Esophagus muscularis mucosa (tissue), 4 donors: Measurements from ENCODE around the gene ZNF135. TPM values are rescaled to one million over a fixed set of nuclear protein-coding genes. Genes with fewer than 3 reads are reported as not detected.

ENCODE experiments used
- DNase-seq: peaks from one replicate; pipeline ENCODE4 v3.0.0-alpha.2; 2017; ENCODE audit errors: extremely low spot score
- H3K27ac ChIP-seq, 4 donors: fragments of 200-600 bp; sonication (generic); replicated peaks in 1 of 4; 1 replicate in 3 of 4; 2 replicates in 1 of 4; pipeline ENCODE4 v1.5.1; 2016 to 2019; ENCODE audit warnings: mild to moderate bottlenecking in 1 of 4
- H3K27me3 ChIP-seq, 4 donors: fragments of 200-600 bp; sonication (generic); one replicate each; pipeline versions ENCODE4 v1.5.1 to v1.6.0; 2016 to 2019
- H3K36me3 ChIP-seq, 4 donors: fragments of 200-600 bp; sonication (generic); one replicate each; pipeline ENCODE4 v1.5.1; 2016 to 2019
- H3K4me1 ChIP-seq, 4 donors: fragments of 200-600 bp; sonication (generic); one replicate each; pipeline ENCODE4 v1.5.1; 2016 to 2019
- H3K4me3 ChIP-seq, 4 donors: fragments of 200-600 bp; sonication (generic); 1 replicate in 2 of 4; 2 replicates in 2 of 4; pipeline ENCODE4 v1.5.1; 2016 to 2019; ENCODE audit warnings: mild to moderate bottlenecking in 4 of 4, moderate library complexity in 1 of 4
- H3K9me3 ChIP-seq, 4 donors: fragments of 200-600 bp; sonication (generic); 1 replicate in 3 of 4; 2 replicates in 1 of 4; pipeline ENCODE4 v1.5.1; 2016 to 2019
- CTCF ChIP-seq, 3 experiments: fragments of 200-600 bp in 2 of 3; fragments of 450-650 bp in 1 of 3; sonication (generic) in 2 of 3; IDR thresholded peaks; one replicate each; pipeline ENCODE4 v1.5.1; 2017 to 2019; ENCODE audit warnings: antibody characterized with exemption in 3 of 3, mild to moderate bottlenecking in 2 of 3, moderate library complexity in 1 of 3
- EP300 ChIP-seq: sonication (generic); formaldehyde crosslinking; IDR thresholded peaks from one replicate; pipeline ENCODE4 v1.6.1; 2017; ENCODE audit warnings: antibody characterized with exemption
- POLR2A ChIP-seq: fragments of 450-650 bp; IDR thresholded peaks from one replicate; pipeline ENCODE4 v1.6.1; 2017; ENCODE audit warnings: antibody characterized with exemption, moderate library complexity, mild to moderate bottlenecking, low read depth
- POLR2AphosphoS5 ChIP-seq, 2 donors: sonication (generic); formaldehyde crosslinking; IDR thresholded peaks; one replicate each; pipeline ENCODE4 v1.6.1; 2017; ENCODE audit warnings: antibody characterized with exemption in 2 of 2
- WGBS: methylation state at CpG from one replicate; pipeline ENCODE4 v1.1.5; 2018; 5-methylcytosine and 5-hydroxymethylcytosine counted together
- intact Hi-C: fragments of 100-400 bp; cut with DNase I; formaldehyde crosslinking; loops from one replicate; pipeline ENCODE4 v1.15.1; 2023
- total RNA-seq, 4 donors: library from RNA; depleted of rRNA; stranded (reverse); fragments of >200 nt; gene quantifications; one replicate each; pipeline versions ENCODE4 v1.1.0 to v1.2.1, GENCODE V29; 2016

Gene ZNF135
- total RNA-seq, 4 donors from 2014 or later: 5.1 to 9.1 (median 6.6) TPM

- Histone ChIP-seq H3K27ac (no peak overlapping the region), H3K36me3 (no peaks in the 10 kb centered on the region), H3K9me3 (peaks cover 0 to 90% (median 75%) of the 10 kb centered on the region in 4 donors), H3K4me1 (no peaks in the 10 kb centered on the region), H3K4me3 (no peak overlapping the region), H3K27me3 (peaks cover 0 to 19% (median 0%) of the 10 kb centered on the region in 4 donors)
- 86% methylated on average over 18 of the region's 26 CpGs for WGBS
- no peak for TF ChIP-seq EP300
- TF ChIP-seq POLR2A: no peak
- no peak for TF ChIP-seq POLR2AphosphoS5 (IDR thresholded peaks at IDR 0.05)
- no peak for TF ChIP-seq CTCF (IDR thresholded peaks at IDR 0.05)
- intact Hi-C loops: no loop called here
- DNase-seq: no peak
Observed at GRCh38 chr19:58044886-58045285, 14.2 kb upstream of the ZNF135 start.

GRCh38 chr19:58045411-58046050, 13.6 kb upstream of the ZNF135 start:
- Histone ChIP-seq H3K4me1 (no peaks in the 10 kb centered on the region), H3K27me3 (peaks cover 0 to 16% (median 0%) of the 10 kb centered on the region in 4 donors), H3K27ac (no peak overlapping the region), H3K9me3 (peaks cover 0 to 90% (median 75%) of the 10 kb centered on the region in 4 donors), H3K36me3 (no peaks in the 10 kb centered on the region), H3K4me3 (no peak overlapping the region)
- intact Hi-C loops: no loop called here
- no peak for DNase-seq
- WGBS: 92% methylated on average over 24 of the region's 24 CpGs
- no peak for TF ChIP-seq POLR2AphosphoS5 (IDR thresholded peaks at IDR 0.05)
- TF ChIP-seq POLR2A: no peak
- TF ChIP-seq EP300: no peak
- no peak for TF ChIP-seq CTCF (IDR thresholded peaks at IDR 0.05)

GRCh38 chr19:58046856-58047255, 12.2 kb upstream of the ZNF135 start:
- 81% methylated on average over 7 of the region's 7 CpGs for WGBS
- no peak overlapping the region for H3K4me3 ChIP-seq
- H3K27ac ChIP-seq: no peak overlapping the region
- intact Hi-C loops: no loop called here
- DNase-seq: no peak
- peaks cover 0 to 93% (median 71%) of the 10 kb centered on the region in 4 donors for H3K9me3 ChIP-seq
- peaks cover 0 to 7% (median 0%) of the 10 kb centered on the region in 4 donors for H3K27me3 ChIP-seq
- H3K4me1 ChIP-seq: no peaks in the 10 kb centered on the region
- TF ChIP-seq POLR2AphosphoS5 (IDR thresholded peaks at IDR 0.05): no peak
- TF ChIP-seq CTCF (IDR thresholded peaks at IDR 0.05): no peak
- no peak for TF ChIP-seq EP300
- TF ChIP-seq POLR2A: no peak
- no peaks in the 10 kb centered on the region for H3K36me3 ChIP-seq

GRCh38 chr19:58047672-58048071, 11.4 kb upstream of the ZNF135 start:
- DNase-seq: no peak
- Histone ChIP-seq H3K9me3 (peaks cover 0 to 96% (median 69%) of the 10 kb centered on the region in 4 donors), H3K4me1 (no peaks in the 10 kb centered on the region), H3K36me3 (no peaks in the 10 kb centered on the region), H3K27ac (no peak overlapping the region), H3K27me3 (peaks cover 0 to 6% (median 0%) of the 10 kb centered on the region in 4 donors), H3K4me3 (no peak overlapping the region)
- WGBS: 94% methylated on average over 4 of the region's 12 CpGs
- no peak for TF ChIP-seq EP300
- no peak for TF ChIP-seq POLR2A
- no peak for TF ChIP-seq CTCF (IDR thresholded peaks at IDR 0.05)
- TF ChIP-seq POLR2AphosphoS5 (IDR thresholded peaks at IDR 0.05): no peak
- intact Hi-C loops: no loop called here

GRCh38 chr19:58052256-58052655, 6.8 kb upstream of the ZNF135 start:
- 100% methylated on average over 8 of the region's 16 CpGs for WGBS
- Histone ChIP-seq H3K27ac (no peak overlapping the region), H3K4me1 (peaks cover 0 to 10% (median 4%) of the 10 kb centered on the region in 4 donors), H3K9me3 (peaks cover 0 to 66% (median 27%) of the 10 kb centered on the region in 4 donors), H3K36me3 (no peaks in the 10 kb centered on the region), H3K27me3 (peaks cover 0 to 3% (median 0%) of the 10 kb centered on the region in 4 donors), H3K4me3 (no peak overlapping the region)
- TF ChIP-seq CTCF (IDR thresholded peaks at IDR 0.05) (no peak), POLR2A (no peak), EP300 (no peak), POLR2AphosphoS5 (IDR thresholded peaks at IDR 0.05) (no peak)
- intact Hi-C loops: no loop called here
- no peak for DNase-seq
